MM.1S (cell line): ENCODE measurements around the gene BMPR2.

Experiments
- DNase-seq: peaks from one replicate; pipeline ENCODE4 v3.0.0-alpha.2; 2015
- H2AFZ ChIP-seq: fragments of 300-600 bp; sonication (generic); 2 replicates; pipeline ENCODE4 v1.6.0; 2016; ENCODE audit warnings: antibody characterized with exemption, low read length
- H3F3A ChIP-seq: fragments of 300-600 bp; sonication (generic); 2 replicates; pipeline ENCODE4 v1.6.1; 2016; ENCODE audit warnings: mild to moderate bottlenecking, antibody characterized with exemption, low read length, moderate library complexity, mixed read lengths; ENCODE audit not compliant: insufficient read depth
- H3K27ac ChIP-seq: fragments of 300-600 bp; sonication (generic); 2 replicates; pipeline ENCODE4 v1.5.1; 2016; ENCODE audit warnings: mild to moderate bottlenecking, low read length
- H3K27me3 ChIP-seq: fragments of 300-600 bp; sonication (generic); replicated peaks from 2 replicates; pipeline ENCODE4 v1.6.0; 2016; ENCODE audit warnings: low read length; ENCODE audit not compliant: insufficient read depth
- H3K36me3 ChIP-seq: fragments of 300-600 bp; sonication (generic); replicated peaks from 2 replicates; pipeline ENCODE4 v1.6.1; 2016; ENCODE audit warnings: mild to moderate bottlenecking, low read length, mixed read lengths; ENCODE audit not compliant: insufficient read depth
- H3K4me1 ChIP-seq: fragments of 300-600 bp; sonication (generic); 2 replicates; pipeline ENCODE4 v1.6.1; 2016; ENCODE audit warnings: low read length, mixed read lengths
- H3K4me2 ChIP-seq: fragments of 300-600 bp; sonication (generic); 2 replicates; pipeline ENCODE4 v1.6.0; 2016; ENCODE audit warnings: low read depth, low read length
- H3K4me3 ChIP-seq: fragments of 300-600 bp; sonication (generic); 2 replicates; pipeline ENCODE4 v1.5.1; 2016; ENCODE audit warnings: low read length, mixed read lengths
- H3K79me2 ChIP-seq: fragments of 300-600 bp; sonication (generic); 2 replicates; pipeline ENCODE4 v1.6.1; 2016; ENCODE audit warnings: mixed run types, low read length, mixed read lengths
- H3K9ac ChIP-seq: fragments of 300-600 bp; sonication (generic); 2 replicates; pipeline ENCODE4 v1.6.1; 2016; ENCODE audit warnings: low read length, mixed read lengths
- H3K9me2 ChIP-seq: fragments of 300-600 bp; sonication (generic); replicated peaks from 2 replicates; pipeline ENCODE4 v1.6.1; 2016; ENCODE audit warnings: mild to moderate bottlenecking, low read length, mixed read lengths; ENCODE audit not compliant: insufficient read depth
- H3K9me3 ChIP-seq: fragments of 300-600 bp; sonication (generic); replicated peaks from 2 replicates; pipeline ENCODE4 v1.6.1; 2016; ENCODE audit warnings: mild to moderate bottlenecking, low read length, mixed read lengths; ENCODE audit not compliant: insufficient read depth
- H4K20me1 ChIP-seq: fragments of 300-600 bp; sonication (generic); 2 replicates; pipeline ENCODE4 v1.6.1; 2016; ENCODE audit warnings: mild to moderate bottlenecking, low read length, moderate library complexity, mixed read lengths; ENCODE audit not compliant: insufficient read depth
- CTCF ChIP-seq: fragments of 300-600 bp; sonication (generic); IDR thresholded peaks from 2 replicates; pipeline ENCODE4 v1.5.1; 2016; ENCODE audit warnings: antibody characterized with exemption, low read length, mixed read lengths
- EZH2 ChIP-seq: fragments of 300-600 bp; sonication (generic); optimal IDR thresholded peaks from 2 replicates; pipeline ENCODE3; 2017; ENCODE audit warnings: low read depth, mild to moderate bottlenecking, antibody characterized with exemption, low read length, mixed read lengths
- EZH2phosphoT487 ChIP-seq: fragments of 300-600 bp; sonication (generic); IDR thresholded peaks from 2 replicates; pipeline ENCODE4 v1.6.1; 2018; ENCODE audit warnings: antibody characterized with exemption, low read length

Gene BMPR2

GRCh38 chr2:202344178-202344577, 31.9 kb upstream of the BMPR2 start:
- no peaks in the 10 kb centered on the region for H3K79me2 ChIP-seq
- H3K4me2 ChIP-seq: no peak overlapping the region
- H3F3A ChIP-seq: no peaks in the 10 kb centered on the region
- H3K9me2 ChIP-seq: no peaks in the 10 kb centered on the region
- DNase-seq: no peak
- TF ChIP-seq CTCF (no peak), EZH2 (no peak), EZH2phosphoT487 (no peak)
- no peak overlapping the region for H3K4me3 ChIP-seq
- no peak overlapping the region for H3K9ac ChIP-seq
- H3K27me3 ChIP-seq: no peaks in the 10 kb centered on the region
- H3K27ac ChIP-seq: no peak overlapping the region
- no peak overlapping the region for H2AFZ ChIP-seq
- H3K4me1 ChIP-seq: no peaks in the 10 kb centered on the region
- no peaks in the 10 kb centered on the region for H3K36me3 ChIP-seq
- no peaks in the 10 kb centered on the region for H4K20me1 ChIP-seq
- H3K9me3 ChIP-seq: no peaks in the 10 kb centered on the region

- Histone ChIP-seq H3K36me3 (no peaks in the 10 kb centered on the region), H3K9me3 (no peaks in the 10 kb centered on the region), H3K9ac (no peak overlapping the region), H3K27ac (no peak overlapping the region), H4K20me1 (no peaks in the 10 kb centered on the region), H3K4me3 (no peak overlapping the region), H3K9me2 (no peaks in the 10 kb centered on the region), H3K27me3 (no peaks in the 10 kb centered on the region), H2AFZ (no peak overlapping the region), H3K4me1 (no peaks in the 10 kb centered on the region), H3K4me2 (no peak overlapping the region), H3F3A (no peaks in the 10 kb centered on the region), H3K79me2 (no peaks in the 10 kb centered on the region)
- DNase-seq: no peak
- TF ChIP-seq EZH2 (no peak), EZH2phosphoT487 (no peak), CTCF (no peak)
Observed at GRCh38 chr2:202346180-202346579, 29.9 kb upstream of the BMPR2 start.

- no peaks in the 10 kb centered on the region for H3F3A ChIP-seq
- no peaks in the 10 kb centered on the region for H3K9me2 ChIP-seq
- DNase-seq: no peak
- no peaks in the 10 kb centered on the region for H4K20me1 ChIP-seq
- H3K79me2 ChIP-seq: no peaks in the 10 kb centered on the region
- H3K9me3 ChIP-seq: no peaks in the 10 kb centered on the region
- H2AFZ ChIP-seq: no peak overlapping the region
- H3K9ac ChIP-seq: no peak overlapping the region
- H3K4me1 ChIP-seq: no peaks in the 10 kb centered on the region
- H3K27me3 ChIP-seq: no peaks in the 10 kb centered on the region
- TF ChIP-seq CTCF (no peak), EZH2phosphoT487 (no peak), EZH2 (no peak)
- no peak overlapping the region for H3K4me3 ChIP-seq
- no peaks in the 10 kb centered on the region for H3K36me3 ChIP-seq
- H3K4me2 ChIP-seq: no peak overlapping the region
- H3K27ac ChIP-seq: no peak overlapping the region
Observed at GRCh38 chr2:202353430-202353829, 22.7 kb upstream of the BMPR2 start.
